ENCODE data around the gene EZR.

DNA sequence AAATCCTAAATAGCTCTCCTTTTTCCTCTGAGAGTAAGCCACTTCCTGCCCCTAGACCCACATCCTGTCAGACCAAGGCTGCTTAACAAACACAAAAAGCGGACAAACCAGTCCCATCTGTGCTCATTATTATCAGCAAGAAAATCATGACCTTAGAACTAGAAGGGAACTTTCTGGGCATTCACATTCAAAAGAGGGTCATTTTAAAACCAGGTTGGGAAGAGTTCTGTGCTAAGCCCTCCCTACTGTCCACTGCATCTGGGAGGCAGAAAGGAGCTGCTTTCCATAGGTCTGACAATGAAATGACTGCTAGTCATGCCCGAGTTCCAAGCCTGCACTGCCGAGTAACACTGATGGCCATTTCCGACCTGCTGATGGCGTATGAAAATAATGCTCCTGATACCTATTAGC, 15.4 kb downstream of the EZR start:
- no peak for TF ChIP-seq EZH2 (IDR thresholded peaks at IDR 0.05)
- TF ChIP-seq POLR2AphosphoS5 (IDR thresholded peaks at IDR 0.05; ENCODE audit: borderline replicate concordance, low read depth, low read length): no peak
- no peak for TF ChIP-seq FOXP2 (optimal IDR thresholded peaks at IDR 0.05; ENCODE audit: control extremely low read depth, extremely low read length, insufficient read depth)

All from SK-N-MC (cell line).